GM19193 (cell line): Measurements from ENCODE around the gene TUBGCP3.

ENCODE experiments used
- POLR2A ChIP-seq: IDR thresholded peaks from 4 replicates; pipeline ENCODE4 v1.6.1; 2011; ENCODE audit not compliant: insufficient read depth, insufficient read length; ENCODE audit errors: extremely low read depth

TUBGCP3 gene

DNA sequence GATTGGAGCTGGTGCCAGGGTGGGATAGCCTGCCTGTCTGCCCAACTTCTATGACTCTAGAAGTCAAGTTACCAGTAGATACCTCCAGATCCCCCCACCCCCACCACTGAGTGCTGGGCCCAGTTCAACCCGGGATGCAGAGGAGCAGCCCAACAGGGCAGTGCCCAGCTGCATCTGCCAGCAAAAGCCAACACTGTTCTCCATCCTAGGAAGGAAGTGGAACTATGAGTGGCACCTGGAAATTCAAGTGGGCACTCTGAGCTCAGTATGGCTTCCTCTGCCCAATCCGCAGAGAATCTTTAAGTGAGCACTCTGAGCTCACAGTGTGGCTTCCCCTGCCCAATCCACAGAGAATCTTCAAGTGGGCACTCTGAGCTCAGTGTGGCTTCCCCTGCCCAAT, 14.2 kb downstream of the TUBGCP3 start:
- no peak for TF ChIP-seq POLR2A

DNA sequence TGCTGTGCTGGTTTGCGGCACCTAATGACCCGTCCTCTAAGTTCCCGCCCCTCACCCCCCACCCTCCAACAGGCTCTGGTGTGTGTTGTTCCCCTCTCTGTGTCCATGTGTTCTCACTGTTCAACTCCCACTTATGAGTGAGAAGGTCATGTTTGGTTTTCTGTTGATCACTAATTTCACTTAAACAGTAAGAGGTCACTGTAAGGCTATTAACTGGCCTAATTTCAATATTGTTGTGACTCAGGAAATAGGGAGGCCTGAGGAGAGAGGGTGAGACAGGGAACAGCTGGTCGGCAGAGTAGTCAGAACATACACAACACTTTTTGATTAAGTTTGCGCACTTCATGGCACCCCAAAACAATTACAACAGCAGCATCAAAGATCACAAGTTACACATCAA, 15.6 kb downstream of the TUBGCP3 start:
- TF ChIP-seq POLR2A, result no peak

DNA sequence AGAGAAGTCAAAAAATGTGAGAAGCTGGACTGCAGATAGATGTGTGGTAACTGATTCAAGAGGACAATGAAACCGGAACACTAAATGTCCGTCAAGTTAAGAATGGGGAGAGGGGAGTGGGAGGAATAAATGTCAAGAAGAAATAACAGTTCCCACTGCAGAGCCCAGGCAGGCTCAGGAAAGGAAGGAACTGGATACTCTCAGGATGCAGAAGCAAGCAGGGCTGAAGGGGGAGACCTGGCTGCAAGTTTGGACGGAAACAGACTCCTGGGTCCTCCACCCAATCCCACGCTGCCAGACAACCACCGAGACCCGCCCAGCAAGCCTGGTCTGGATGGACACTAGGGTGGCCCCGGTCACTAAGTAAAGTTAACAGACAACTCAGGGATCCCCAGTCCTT, 18.1 kb downstream of the TUBGCP3 start:
- no peak for TF ChIP-seq POLR2A

DNA sequence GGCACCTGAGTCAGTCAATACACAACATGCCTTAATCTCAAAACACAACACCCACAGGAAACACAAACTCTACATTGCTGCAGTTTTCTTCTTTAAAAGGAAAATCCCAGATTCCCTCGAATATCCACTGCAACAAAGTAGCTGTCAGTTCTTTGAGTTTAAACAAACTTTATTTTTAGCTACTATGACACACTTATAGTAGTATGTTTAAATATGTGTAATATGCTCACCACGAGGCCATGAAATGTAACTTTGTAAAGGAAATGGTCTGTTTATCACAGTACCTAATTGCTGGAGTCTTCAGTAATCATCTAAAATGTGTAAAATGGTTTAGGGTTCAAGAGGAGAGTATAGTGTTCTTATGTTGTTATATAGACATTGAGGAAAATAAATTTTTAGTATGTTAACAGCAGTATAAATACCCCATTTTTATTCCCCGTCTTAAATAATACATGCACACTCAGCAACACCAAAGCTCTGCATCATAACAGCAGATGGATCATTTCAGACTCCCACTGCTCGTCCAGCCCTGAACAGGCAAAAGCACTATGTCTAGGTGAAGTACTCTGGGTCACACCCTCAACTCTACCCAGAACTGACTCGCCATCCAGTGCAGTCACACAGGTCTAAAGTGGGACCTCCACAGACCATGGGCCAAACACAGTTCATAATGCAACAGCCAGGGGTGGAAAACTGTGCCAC, 20.6 kb downstream of the TUBGCP3 start:
- TF ChIP-seq POLR2A, result no peak

DNA sequence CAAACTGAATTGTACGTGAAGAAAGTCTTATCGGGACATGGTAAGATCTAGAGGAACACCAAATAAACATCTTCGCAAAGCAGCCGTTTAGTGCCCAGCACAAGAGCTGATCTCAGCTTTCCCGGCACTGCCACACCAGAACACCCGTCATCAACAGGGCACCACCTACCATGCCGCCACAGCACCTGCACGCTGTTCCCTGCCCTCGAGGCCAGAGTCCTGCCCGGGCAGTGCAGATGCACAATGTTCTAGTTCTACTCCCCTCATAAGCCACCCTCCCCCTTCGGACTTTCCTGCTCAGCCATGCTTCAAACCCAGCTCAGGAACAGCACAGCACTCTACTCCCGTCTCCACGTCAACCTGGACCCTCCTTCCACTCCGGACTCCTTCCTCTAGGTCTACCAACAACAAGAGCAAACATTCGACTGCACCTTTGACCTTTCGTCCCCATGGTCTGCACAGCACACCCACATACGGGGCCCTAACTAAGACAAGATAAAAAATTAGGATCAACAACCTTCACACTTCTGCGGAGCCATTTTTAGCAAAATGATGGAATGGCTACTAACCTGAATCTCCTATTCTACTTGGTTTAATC, 25.1 kb downstream of the TUBGCP3 start:
- TF ChIP-seq POLR2A, result no peak

DNA sequence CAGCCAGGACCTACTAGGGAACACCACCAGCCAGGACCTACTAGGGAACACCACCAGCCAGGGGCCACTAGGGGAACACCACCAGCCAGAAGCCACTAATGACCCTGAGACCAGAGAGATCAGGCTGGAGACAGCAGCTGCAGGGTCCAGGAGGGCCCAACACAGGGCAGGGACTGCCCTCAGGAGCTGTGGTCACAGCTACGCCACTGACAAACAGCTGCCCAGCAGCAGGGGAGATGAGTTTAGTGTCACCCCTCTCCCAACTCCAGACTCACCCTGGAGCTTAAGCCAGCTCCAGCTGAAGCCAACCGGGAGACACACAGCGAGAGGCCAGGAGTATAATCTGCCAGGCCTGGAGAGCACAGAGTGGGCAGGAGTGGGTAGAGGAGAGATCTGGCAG, 25.7 kb downstream of the TUBGCP3 start:
- TF ChIP-seq POLR2A, result no peak

DNA sequence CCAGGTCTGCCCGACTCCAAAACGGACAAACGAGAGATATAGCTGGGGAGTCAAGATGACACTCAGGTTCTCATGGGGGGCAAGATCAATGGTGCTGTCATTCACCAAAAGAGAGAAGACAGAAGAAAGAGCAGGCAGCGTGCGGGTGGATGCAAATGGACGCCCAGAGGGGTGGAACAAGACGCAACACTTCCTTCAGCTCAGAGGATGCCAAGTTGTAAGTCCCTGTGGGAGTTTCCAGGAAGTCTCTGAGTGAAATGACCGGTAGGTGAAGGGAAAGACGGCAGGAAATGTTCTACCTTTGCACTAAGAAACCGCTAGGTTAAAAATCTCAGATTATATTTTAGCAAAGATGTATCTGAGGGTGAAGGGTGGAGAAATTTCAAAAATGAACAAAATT, 26.5 kb downstream of the TUBGCP3 start:
- TF ChIP-seq POLR2A, result no peak

DNA sequence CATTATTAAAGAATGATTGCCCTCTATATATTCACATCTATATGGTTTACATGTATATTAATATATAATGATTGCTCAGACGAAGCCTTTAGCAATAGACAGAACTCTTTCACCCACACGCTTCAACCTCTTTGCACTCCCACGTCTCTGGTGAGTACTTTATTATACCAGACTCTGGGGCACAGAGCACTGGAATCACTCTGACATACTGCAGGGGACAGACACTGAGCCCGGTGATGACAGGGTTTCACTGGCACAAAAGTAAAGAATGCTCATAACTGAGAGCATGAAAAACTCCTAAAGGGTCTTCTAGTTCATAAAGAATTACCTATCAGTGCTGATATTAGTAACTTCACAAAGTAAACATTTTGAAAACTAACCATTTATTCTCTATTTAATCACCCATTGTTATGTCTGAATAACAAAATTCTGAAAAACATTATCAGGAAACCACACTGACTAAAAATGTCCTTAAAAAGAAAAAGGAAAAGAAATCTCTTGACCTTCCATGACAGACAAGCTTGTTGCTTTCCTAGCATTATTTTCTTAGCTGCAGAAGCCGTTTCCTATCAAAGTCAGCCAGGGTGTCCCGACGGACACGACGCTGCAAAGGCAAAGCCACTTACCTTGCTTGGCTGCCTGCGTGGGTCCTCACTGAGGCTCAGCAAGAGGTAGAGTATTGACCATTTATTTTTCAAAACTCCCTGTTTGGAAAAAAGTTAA, 29.1 kb downstream of the TUBGCP3 start:
- TF ChIP-seq POLR2A, result no peak

DNA sequence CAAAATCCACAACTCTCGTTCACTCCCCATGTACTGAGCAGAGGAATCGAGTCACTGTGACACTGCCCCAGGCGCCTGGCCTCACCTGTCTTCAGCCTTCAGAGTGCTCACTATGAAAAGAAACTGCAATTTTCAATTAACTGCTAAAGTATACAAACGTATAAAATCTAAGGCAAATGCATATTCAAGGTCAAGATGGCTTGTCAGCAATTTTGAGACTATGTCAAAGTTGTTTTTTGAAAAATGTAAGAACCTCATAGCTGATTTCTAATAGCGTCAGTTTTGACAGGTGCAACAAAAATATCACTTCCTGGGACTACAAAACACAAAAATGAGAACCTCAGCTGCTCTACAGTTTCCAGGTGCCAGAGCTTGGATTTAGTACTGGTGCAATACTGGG, 31.4 kb downstream of the TUBGCP3 start:
- no peak for TF ChIP-seq POLR2A

DNA sequence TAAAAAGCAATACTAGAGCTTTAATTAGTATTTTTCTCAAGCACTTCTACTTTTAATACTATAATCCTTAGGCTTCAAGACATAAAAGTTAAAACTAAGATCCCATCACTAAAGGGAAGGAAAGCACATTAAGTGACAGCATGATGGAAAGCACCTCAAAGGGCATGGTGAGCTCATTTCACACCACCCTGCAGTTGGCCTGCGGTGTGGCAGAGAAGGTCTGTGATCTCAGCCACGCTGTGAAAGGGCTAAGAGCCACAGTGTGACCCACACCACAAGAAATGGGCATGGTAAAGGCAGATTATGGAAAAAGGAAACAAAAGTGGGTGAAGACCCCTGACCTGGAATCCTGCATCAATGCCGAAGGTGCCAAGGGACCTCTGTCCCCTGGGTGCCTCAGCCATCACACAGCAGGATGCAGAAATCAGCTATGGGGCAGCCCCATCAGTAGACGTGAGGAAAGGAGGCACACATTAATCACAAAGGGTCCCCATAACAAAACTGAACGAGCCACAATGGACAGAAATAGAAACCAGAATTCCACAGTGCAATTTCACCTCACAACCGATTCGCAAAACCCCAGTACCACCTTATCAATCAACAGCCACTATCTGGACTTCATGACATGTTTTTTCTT, 33.6 kb downstream of the TUBGCP3 start:
- no peak for TF ChIP-seq POLR2A

DNA sequence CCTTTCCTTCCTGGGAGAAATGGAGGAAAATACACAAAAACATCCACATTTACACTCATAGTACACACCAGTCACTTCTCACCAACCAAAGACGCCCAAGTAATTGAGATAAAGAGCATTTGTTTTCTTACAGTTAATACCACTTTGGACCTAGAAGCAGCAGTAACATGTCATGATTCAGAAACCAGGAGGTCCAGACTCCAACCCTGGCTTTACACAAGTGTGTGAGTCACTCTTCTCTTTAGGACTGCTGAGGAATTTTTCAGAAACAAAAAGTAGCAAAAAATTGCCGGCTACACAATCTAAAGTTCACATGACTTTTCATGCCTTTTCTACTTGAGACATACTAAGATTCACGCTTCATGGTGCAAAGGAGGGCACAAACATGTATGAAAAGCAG, 42.1 kb downstream of the TUBGCP3 start:
- TF ChIP-seq POLR2A, result no peak

DNA sequence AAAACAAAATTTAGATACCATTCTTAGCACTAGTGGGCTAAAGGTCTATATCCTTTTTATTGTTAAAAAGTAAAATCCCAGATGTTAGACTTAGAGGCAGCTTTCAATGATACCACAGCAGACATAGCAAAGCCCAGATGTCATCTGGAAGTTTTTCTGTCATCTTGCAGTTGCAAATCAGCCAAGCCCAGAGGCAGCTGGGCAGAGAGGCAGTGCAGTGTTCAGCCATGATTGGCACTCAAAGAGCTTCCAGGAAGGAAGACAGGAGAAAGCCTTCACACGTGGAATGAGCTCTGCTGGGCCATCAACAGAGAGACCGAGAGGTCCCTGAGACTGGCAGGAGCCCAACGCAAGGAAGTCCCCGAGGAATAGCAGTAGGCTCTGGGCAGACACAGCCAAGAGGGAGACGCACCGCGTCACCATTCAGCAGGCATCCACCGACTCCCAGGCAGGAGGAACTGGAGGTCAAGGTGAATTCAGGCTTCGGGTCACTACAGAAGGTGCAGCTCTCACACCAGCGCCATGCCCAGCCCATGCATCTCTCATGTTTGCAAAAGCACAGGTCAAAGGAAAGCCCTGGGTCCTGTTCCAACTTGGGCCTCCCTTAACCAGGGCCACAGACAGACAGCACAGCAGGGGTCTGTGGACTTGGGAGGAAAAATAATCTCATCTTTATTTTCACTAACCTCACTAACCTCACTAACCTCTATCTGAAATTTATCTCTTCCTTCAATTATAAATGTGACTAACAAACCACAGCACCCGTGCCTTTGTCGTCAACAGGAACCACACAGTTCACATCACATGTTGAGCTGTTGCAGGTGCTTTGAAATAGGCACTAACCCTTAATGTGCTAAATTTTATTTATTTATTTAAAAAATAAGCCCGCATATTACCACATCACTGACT, 54.9 kb downstream of the TUBGCP3 start:
- TF ChIP-seq POLR2A, result no peak

DNA sequence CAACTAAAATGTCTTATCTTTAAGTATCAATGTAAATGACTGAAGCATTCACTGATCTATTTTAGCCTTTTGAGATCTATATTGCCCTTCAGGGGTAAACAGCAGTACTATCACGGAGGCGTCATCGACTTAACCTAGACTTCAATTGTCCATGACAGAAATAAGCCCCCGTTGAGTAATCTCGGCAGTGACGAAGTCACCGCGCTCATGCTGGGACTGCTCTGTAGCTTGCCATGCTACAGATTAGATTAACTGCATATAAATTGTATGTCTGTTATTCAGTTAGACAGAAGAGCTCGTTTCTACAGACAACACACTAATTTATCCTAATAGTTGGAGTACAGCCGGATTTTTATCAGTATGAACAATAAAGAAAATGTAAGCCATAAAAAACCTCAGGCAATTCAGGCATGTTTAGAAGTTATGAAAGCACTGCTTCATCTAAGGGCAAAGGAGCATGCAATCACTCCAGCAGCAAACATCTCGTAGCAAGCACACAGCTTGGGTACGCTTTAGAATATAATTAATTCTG, 56.6 kb downstream of the TUBGCP3 start:
- no peak for TF ChIP-seq POLR2A

DNA sequence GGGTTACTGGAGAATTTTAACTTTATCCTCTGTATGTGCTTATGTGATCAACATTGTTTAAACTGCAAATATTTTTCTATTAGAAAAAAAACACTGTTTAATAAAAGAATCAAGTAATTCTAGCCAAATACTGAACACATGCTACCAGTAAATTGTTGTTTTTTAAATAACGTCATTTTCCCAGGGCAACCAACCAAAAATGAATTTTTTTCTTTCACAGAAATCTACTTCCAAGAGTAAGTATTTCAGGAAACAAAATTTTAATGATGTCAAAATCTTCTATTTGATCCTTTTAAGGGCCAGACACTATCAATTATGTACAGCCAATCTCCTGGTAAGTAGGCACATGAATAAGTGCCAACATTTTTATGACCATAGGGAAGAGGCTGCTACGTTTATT, 57.1 kb downstream of the TUBGCP3 start:
- no peak for TF ChIP-seq POLR2A
